ENCODE data around the gene RAP1GAP2.
"Not testable (repeated sequence)": the region's sequence is repeated elsewhere in the genome, so short reads cannot be mapped to it uniquely, and the experiment has no call there.

RAP1GAP2 gene

GRCh38 chr17:3039736-3040135 lies 243.5 kb downstream of the RAP1GAP2 start:
- DNase-seq (ENCODE audit: low read depth, low spot score), result no peak

- no peak for DNase-seq (ENCODE audit: low read depth, low spot score)
Measured at GRCh38 chr17:3040882-3041281, 244.6 kb downstream of the RAP1GAP2 start.

GRCh38 chr17:3043737-3044365 lies 247.6 kb downstream of the RAP1GAP2 start:
- no peak for DNase-seq (ENCODE audit: low read depth, low spot score)

- no peak for DNase-seq (ENCODE audit: low read depth, low spot score)
Measured at GRCh38 chr17:3046753-3047152, 250.5 kb downstream of the RAP1GAP2 start.

GRCh38 chr17:3048727-3049471 lies 252.7 kb downstream of the RAP1GAP2 start:
- peak; percentile 79 for DNase-seq (ENCODE audit: low read depth, low spot score)

GRCh38 chr17:3049705-3050295 lies 253.6 kb downstream of the RAP1GAP2 start:
- DNase-seq (ENCODE audit: low read depth, low spot score), result no peak

- not testable (repeated sequence) for DNase-seq (ENCODE audit: low read depth, low spot score)
Measured at GRCh38 chr17:3054868-3055267, 258.6 kb downstream of the RAP1GAP2 start.

GRCh38 chr17:3062824-3063377 lies 266.7 kb downstream of the RAP1GAP2 start:
- not testable (repeated sequence) for DNase-seq (ENCODE audit: low read depth, low spot score)

- not testable (repeated sequence) for DNase-seq (ENCODE audit: low read depth, low spot score)
Measured at GRCh38 chr17:3063507-3063906, 267.3 kb downstream of the RAP1GAP2 start, which contains the start of gene OR1D5. TSS of gene OR1D5 (minus strand) at chr17:3063607. CDS start at chr17:3063607, 0 bp downstream.

GRCh38 chr17:3065192-3065591 lies 269.0 kb downstream of the RAP1GAP2 start:
- not testable (repeated sequence) for DNase-seq (ENCODE audit: low read depth, low spot score)

GRCh38 chr17:3073850-3074249 lies 277.6 kb downstream of the RAP1GAP2 start:
- DNase-seq (ENCODE audit: low read depth, low spot score), result not testable (repeated sequence)
